ENCODE results near the gene QPCTL.

GRCh38 chr19:45668342-45668871, 24.1 kb upstream of the QPCTL start:
- no peak for TF ChIP-seq EZH2 (IDR thresholded peaks at IDR 0.05; ENCODE audit: borderline replicate concordance, low read length)
- TF ChIP-seq CTCF (conservative IDR thresholded peaks at IDR 0.05 in 1 of 2, IDR thresholded peaks at IDR 0.05 in 1 of 2; ENCODE audit: extremely low read depth in 1 of 2, insufficient read depth in 1 of 2, low read depth in 1 of 2, low read length in 2 of 2) = no peak
